HG02610 (cell line): ENCODE data around the gene ANKDD1B.

Experiments used
- ATAC-seq: cut with Tn5 transposase; IDR thresholded peaks from one replicate; pipeline ENCODE4 v1.9.1; 2021; ENCODE audit warnings: mild to moderate bottlenecking, moderate library complexity; ENCODE audit not compliant: unreplicated experiment

The ANKDD1B gene

DNA sequence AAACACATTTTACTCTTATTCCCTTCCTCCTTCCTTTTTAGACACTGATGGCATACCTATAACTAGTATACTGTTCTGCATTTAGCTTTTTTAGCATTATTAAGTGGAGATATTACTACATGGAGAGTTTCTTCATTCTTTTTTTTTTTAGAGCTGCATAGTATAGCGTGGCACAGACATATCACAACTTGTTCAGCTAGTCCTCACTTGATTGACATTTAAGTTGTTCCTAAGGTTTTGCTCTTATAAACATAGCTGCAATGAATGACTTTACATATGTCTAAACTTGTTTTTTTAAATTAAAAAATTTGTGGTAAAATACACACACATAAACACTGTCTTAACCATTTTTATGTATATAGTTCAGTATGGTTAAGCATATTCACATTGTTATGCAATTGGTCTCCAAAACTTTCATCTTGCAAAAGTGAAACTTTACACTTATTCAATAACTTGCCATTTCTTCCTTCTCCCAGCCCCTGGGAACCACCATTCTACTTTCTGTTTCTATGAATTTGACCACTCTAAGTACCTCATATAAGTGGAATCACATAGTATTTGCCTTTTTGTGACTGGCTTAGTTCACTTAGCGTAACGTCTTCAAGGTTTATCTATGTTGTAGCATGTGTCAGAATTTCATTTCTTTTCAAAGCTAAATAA is 48.7 kb downstream of the ANKDD1B start:
- ATAC-seq: peak; percentile 62

DNA sequence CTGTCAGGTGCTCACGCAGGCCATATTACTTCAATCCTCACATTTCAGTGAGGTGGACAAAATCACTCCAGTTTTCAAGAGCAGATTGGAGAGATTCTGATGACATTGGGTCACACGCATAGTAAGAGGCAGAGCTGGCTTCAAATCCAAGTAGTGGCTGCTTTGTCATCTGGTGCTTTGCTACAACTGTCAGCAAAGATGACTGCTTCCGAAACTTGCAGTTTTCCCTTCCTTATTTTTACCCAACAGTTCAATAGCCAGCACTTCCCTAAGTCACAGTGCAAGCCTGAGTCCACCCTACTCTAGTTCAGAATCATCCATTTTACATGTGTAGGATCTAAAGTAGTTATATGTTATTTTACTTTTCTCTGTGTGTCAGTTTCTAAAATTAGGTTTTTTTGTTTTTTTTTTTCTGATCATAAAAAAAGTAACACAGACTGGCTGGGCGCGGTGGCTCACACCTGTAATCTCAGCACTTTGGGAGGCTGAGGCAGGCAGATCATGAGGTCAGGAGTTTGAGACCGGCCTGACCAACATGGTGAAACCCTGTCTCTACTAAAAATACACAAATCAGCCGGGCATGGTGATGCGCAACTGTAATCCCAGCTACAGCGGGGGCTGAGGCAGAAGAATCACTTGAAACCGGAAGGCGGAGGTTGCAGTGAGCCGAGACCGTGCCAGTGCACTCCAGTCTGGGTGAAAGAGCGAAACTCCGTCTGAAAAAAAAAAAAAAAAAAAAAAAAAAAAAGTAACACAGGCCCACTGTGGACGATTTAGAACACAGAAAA is 49.6 kb downstream of the ANKDD1B start:
- ATAC-seq: peak; percentile 71

DNA sequence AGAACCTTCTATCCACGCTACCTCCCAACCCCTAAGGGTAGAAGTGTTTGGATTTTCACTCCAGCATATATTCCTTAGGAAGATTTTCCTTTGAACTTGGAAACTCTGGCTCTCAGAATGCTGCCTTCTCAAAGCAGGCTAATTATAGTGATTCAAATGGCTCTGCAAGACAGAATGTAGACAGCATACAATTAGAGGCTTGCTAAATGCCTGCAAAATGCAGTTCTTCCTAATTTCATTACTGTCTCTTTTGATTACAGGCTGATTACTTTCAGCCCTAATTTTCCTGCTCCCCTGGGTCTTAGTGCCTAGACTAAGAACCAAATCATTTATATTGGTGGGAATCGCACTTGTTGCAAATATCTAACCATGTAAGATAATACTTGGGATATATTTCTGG is 50.8 kb downstream of the ANKDD1B start:
- no peak for ATAC-seq

DNA sequence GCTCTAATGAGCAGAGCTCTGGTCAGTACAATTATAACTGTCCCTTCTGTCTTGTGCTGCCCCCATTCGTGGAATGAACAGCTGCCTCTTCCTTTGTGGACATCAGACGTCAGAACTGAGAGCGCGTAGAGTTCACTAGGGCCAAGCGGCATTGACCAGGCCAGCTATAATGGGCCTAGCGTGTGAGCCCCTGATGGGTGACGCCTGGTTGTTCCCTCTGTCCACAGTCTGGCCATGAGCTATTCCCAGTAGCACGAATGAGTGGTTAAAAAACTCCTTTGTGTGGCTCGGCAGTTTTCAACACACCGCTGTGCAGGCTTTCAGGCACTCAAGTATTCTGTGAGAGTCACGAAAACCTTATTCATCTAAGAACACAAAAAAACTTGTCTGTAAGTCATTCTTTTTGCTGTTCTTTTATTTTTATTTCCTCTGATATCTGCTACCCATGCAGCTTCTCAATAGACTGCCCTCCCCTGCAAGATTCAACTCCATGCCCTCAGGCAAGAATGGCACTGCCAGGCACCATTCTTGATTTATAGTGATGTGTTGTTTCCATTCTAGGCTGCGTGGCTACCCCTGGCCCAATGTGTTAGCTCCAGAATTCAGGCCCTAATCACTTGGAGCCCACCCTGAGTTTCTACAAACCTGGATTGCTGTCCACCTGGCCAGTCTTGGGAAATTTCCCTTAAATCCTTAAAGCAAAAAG is 52.5 kb downstream of the ANKDD1B start:
- ATAC-seq: no peak

DNA sequence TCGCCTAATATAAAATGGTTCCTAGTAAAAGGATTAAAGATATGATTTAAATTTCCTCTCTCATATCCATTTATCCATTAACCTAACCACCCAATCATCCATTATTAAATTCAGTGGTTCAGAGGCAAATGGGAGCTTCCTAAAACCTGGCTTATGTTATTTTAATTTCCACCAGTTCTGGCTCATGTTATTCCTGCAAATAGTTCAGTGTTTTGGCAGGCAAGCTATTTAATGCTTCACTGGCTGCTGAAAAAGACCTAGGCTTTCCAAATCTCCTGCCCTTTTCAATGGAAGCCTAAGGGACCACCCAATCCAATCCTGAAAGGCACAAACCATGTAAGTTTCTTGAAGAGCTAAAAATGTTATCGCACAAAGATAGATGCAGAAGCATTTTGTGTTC is 53.7 kb downstream of the ANKDD1B start:
- ATAC-seq: no peak

DNA sequence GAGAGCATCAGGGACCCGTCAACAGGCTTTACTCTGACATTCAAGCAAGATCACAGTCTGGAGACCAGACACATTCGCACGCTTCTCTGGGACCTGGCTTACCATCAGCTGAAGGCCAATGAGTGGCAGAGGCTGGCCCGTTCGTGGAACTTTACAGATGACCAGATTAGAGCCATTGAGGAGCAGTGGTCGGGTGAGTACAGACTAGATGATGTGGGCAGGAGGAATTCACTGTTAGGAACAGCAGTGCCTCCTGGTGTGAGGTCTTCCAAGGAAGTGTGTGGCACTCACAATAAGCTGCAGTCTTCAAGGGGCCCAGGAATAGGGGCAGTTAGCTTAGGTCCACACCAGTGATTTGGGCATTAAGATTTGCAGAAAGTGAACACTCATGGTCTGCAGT is 55.5 kb downstream of the ANKDD1B start:
- ATAC-seq: no peak

DNA sequence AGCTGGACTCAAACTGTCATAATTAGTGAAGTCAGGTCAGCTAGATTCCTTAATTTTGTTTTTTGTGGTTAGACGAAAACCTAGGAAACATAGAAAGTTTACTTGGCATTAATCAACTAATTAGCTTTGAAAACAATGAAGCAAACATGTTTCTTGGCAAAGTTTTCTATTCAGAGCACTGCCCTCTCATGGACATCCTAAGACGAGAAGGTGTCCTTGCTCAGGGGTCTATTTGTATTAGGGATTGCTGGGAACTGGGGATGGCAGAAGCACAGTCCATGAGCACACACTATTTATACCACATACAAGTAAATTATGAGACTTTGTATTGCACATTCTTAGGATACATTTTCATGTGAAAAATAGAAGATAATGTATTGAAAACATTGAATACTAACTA is 56.3 kb downstream of the ANKDD1B start:
- ATAC-seq: no peak

DNA sequence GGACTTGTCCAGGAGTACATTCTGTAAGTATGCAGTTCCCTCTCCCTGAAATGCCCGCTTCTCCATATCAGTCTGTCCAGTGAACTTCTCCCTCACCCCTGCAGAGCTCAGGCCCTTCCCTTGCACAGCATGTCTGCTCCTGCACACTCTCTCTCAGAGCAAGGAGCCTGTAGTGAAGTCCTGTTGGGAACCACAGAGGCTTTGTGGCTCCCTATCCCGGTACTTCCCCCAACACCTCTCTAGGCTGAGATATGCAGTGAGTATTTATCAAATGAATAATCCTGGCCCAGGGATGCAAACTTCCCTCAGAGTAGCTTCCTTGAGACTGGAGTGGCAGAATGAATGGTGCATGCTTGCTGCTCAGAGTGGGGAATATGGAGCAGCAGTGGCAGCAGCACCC is 57.2 kb downstream of the ANKDD1B start:
- ATAC-seq: peak; percentile 17

DNA sequence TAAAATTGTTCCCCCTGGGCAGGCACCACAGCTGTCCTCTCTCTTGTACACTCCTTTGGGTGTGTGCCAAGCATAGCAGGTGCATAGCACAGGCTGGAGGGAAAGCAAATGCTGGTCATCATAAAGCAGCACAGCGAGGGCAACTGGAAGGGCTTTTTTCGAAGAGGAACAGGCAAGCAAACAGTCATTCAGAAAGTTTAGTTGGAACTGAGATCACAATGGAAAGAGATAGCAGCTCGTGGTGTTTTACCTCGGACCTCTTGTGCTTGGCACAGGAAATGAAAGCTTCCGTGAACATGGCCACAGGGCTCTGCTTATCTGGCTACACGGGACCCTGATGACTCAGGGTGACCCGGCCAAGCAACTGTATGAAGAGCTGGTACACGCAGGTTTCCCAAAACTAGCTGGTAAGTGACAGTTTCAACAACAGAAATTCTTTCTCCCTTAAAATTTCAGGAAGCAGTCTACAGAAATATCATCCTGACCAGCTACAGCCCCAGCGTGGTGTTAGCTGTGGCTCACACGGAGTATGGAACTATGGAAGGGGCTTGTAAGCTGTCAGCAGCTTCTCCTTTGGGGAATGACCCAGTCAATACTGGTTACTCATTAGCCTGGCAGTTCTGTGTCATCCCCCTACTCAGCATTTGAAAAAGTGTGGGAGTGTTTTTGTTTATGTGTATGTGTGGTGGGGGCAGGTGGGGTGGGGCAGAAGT is 57.9 kb downstream of the ANKDD1B start:
- peak; percentile 90 for ATAC-seq

DNA sequence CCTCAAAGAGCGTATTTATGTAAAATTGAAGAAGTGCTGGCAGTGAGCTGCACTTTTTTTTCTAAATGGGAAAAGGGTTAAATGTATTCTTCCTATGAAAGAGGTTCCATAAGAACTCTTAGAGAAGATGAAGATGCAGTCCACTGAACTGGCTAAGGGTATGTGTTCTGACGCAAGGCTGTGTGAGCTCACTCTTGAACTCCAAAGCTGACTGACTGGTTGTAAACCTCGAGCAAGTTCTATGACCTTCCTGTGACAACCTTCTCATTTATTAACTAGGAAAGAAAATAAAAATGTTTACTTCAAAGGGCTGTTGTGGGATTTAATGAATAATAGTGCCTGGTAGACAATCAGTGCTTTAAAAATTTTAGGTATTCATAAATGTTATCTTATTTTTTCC is 59.3 kb downstream of the ANKDD1B start:
- no peak for ATAC-seq

DNA sequence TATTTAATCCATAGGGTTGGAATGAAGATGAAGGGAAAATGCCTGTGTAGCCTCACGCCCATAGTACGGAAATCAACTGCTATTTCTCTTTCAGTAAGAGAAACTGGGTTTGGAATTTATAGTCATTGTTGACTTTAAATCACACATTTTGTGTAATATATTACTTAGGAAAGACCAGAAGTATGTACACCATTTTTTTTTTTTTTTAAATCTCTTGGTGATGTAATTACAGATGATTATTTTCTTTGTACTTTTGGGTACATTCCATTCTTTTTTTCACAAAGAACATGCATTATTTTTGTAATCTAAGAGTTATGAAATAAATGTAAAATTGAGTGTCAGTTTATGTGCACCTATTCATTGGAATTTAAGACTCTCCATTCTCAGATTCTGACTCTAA is 60.3 kb downstream of the ANKDD1B start:
- no peak for ATAC-seq

DNA sequence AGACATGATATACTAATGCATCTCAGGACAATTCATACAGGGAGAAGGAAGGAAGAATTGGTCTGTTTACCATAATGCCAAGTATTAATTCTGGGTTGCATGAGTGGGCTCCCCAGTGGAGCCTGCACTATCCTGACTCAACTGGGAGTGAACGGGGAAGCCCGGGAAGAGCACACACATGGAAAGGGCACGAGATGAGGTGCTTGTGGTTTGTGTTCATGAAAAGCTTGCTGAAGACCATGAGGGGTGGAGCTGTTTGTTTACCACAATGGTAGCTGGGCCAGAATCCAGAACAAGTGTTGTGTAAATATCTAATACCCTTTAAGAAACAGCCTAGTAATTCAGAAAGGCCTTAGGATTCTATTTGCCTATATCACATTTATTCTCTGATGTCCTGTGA is 61.4 kb downstream of the ANKDD1B start:
- no peak for ATAC-seq

DNA sequence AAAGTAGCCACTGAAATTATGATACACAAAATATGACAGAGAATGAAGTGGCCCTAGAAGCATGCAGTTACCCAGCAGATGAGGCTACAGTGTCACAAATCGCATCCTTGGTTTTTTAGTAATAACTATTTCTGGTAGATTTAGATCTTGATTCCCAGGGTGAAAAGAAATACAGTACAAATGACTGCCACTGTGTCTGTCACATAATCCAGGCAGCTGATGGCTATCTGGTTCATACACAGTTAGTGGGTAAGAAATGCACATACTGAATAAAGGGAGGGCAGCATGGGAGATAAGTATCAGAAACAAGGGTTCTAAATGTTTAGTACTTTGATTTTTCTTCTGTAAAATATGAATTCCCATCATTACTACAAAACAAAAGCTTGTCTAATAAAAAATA is 64.5 kb downstream of the ANKDD1B start:
- no peak for ATAC-seq

DNA sequence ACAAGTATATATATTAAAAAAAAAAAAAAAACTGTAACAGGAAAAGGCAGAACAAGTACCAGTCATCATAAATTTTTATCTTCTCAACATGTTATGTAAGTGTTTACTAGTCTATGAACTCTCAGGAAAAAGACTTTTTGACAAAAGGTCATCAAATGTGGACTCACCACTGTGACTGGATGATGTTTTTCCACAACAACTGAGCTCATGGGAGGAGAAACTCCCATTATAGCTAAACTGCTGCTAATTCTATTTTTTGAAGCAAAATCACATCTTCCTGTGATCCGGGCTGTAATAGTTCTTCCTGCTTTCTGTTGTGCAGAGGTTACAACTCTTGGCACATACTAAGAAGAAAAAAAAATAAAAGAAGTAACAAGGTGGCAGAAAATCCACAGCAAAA is 66.4 kb downstream of the ANKDD1B start:
- no peak for ATAC-seq

DNA sequence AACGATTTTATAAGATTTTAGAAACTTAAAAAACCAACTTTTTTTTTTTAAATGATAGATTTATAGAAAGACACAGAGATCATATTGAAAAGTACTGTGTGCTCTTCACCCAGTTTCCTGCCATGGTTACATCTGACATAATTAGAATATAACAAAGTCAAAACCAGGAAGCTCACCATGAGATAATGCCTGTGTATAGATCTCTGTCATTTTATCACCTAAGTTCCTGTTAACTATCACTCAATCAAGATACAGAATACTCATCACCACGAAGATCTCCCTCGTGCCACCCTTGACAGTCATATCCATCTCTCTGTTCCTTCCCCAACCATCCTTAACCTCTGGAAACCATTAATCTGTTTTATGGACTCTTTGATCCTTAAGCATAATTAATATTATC is 66.9 kb downstream of the ANKDD1B start:
- peak; percentile 50 for ATAC-seq

DNA sequence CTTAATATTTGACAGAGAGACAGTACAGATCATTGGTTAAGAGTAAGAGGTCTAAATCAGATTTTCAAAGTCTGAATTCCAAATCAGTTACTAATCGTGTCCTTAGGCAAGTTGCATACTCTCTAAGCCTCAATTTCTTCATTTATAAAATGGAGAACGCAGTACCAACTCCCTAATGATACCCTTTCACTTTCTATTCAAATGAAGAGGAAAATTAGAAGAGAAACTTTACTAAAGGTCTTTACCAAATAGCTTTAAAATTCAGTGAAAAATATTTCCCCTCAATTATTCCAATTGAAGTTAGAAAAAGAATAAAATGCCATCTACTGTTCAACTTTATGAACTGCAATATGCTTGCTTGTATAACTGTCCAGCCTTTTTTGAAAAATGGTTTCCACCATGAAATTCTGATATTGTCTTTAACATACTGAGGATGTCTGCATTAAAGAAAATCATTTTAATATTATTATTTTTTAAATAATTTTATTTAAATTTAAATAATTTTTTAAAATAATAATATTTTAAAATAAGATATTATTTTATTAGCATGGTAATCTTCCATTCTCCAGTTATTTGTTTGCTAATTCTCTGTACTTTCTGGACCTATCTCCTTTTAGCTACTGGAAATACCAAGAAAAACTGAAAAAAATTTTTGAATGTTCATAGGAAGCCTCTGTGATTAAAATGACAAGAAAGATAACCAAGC is 70.0 kb downstream of the ANKDD1B start:
- ATAC-seq: no peak

DNA sequence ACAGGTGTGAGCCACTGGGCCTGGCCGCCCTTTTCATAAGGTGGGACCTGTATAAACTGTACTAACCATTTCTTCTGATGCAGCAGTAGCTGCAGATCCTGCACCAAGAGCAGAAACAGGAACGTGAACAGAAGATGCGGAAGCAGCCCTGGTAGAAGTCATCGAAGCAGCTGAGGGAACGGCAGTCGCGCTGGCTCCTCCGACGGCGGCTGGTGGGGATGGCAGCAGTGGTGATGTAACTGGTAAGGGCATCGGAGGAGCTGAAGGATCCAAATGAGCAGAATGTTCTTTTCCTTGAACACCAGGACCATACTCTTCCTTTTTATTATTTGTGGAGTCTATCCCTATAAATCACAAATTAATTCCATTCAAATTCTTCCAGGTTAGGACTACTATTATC is 73.9 kb downstream of the ANKDD1B start:
- ATAC-seq: no peak

DNA sequence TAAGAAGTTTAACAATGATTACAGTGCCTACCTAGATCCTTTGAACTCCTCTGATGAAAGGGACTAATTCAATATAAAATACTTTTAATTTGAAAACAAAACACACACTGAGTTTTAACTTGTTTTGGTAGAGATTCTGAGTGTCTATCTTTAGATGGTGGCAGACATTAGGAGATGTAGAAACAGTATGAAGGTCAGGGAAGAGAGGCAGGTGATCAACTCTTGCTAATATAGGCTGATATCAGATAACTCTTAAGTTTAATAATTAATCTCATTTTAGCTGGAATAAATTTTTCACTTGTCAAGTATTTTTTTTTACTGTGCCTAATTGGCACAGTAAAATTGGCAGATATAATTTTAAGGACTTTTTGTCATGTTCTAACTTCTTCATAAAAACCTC is 75.2 kb downstream of the ANKDD1B start:
- no peak for ATAC-seq

DNA sequence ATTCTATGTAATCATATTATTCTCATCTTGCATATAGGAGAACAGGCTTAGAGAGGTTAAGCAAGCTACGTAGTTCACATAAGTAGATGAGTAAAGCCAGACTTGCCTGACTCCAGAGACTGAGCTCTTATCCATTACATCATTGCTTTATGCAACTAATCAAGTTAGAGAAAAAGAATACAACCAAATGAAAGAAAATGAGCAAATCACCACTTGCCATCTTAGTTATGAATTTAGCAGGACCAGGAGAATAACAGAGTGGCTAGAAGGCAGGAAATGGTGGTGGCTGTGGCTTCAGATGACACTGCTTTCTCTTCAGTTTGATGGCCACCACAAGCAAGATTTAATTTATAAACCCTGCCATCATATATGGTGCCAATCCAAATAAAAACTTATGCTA is 79.4 kb downstream of the ANKDD1B start:
- ATAC-seq: no peak

DNA sequence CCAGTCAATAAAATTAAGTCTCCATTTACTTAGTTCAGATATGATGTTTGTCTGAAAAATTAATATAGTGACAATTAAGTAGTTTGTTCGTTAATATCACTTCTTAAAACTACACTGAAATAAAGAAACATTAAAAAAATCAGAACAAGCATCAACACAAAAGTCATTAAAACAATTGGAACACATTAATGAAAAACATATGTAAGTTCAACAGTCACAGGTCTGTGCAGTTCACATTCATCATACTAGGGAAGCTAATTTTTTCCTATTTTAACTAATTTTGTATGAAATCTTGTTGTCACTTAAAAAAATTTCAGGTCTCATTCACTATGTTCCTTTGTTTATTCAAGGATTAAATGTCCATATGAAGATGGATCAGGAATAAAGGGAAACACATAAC is 83.5 kb downstream of the ANKDD1B start:
- no peak for ATAC-seq
